ENCODE results near the gene UMOD.

UMOD gene

DNA sequence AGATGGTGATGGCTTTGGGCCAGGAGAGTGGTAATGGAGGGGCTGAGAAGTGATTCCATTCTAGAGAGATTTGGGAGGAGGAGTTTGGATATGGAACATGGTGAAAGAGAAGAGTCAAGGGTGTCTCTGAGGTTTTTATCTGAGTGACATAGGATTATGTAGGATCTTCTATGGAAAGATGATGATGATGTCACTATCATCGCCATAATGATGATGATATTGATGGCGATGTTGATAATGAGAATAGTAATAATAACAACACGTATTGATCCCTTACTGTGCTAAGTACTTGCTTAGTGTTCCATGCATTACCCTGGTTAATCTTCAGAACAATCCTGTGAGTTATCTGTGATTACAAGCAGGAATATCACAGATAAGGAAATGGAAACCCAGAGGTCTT is 35.5 kb upstream of the UMOD start:
- no peak for DNase-seq
- TF ChIP-seq, protein P1, sequence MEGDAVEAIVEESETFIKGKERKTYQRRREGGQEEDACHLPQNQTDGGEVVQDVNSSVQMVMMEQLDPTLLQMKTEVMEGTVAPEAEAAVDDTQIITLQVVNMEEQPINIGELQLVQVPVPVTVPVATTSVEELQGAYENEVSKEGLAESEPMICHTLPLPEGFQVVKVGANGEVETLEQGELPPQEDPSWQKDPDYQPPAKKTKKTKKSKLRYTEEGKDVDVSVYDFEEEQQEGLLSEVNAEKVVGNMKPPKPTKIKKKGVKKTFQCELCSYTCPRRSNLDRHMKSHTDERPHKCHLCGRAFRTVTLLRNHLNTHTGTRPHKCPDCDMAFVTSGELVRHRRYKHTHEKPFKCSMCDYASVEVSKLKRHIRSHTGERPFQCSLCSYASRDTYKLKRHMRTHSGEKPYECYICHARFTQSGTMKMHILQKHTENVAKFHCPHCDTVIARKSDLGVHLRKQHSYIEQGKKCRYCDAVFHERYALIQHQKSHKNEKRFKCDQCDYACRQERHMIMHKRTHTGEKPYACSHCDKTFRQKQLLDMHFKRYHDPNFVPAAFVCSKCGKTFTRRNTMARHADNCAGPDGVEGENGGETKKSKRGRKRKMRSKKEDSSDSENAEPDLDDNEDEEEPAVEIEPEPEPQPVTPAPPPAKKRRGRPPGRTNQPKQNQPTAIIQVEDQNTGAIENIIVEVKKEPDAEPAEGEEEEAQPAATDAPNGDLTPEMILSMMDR (IDR thresholded peaks at IDR 0.05; ENCODE audit: low read depth, low read length), result no peak
- H3K4me3 ChIP-seq (ENCODE audit: low read depth, low read length), result no peak overlapping the region
- no peaks in the 10 kb centered on the region for H3K36me3 ChIP-seq
- no peak overlapping the region for H3K27ac ChIP-seq
- H3K9me3 ChIP-seq (ENCODE audit: severe bottlenecking), result no peaks in the 10 kb centered on the region
- peaks cover 70% of the 10 kb centered on the region for H3K27me3 ChIP-seq (ENCODE audit: insufficient read depth, low read depth, severe bottlenecking)

DNA sequence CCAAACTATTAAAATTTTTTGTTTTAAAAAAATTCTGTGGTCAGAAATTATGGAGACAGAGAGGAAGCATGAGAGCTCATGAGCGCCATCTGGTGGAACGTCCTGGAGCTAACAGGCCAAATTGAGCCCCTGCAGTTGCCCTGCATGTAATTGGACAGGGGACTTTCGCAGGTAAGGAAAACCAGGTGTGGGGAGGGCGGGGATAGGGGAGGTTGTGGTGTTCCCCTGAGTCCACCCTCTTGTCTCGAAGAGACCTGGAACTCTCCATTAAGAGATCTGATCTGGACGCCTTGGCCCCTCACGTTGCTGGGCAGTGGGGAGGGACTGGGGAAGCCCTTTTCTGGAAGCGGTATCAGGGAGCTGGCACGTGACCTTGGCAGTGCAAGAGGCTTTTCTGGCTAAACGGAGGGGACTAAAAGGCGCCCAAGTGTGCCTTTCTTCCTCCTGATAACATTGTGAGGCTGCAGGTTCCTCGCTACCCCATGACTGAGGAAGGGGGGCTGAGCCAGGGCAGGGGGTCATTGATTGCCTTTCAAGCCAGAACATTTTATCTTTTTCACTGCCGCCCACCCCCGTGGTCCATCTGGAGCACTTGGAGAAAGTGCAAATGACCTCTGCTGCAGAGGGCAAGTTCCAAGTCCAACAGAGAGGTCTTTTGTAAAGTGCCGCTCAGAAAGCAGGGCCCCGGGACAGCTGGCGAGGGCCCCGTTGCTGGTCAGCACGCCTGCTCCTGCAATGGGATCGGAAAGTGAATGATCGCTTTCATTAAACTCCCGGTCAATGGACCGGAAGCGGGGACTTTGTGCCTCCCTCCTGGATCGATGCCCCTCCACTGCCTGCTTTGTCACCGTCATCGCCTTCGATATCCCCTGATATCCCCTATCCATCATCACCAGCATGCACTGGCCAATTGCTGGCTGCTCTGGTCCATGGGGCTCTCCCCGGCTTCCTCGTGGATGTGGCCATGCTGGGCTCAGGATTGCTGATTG is 33.6 kb upstream of the UMOD start:
- DNase-seq, result peak; percentile 49
- Histone ChIP-seq H3K4me3 (ENCODE audit: low read depth, low read length) (no peak overlapping the region), H3K27ac (no peak overlapping the region), H3K9me3 (ENCODE audit: severe bottlenecking) (no peaks in the 10 kb centered on the region), H3K36me3 (no peaks in the 10 kb centered on the region), H3K27me3 (ENCODE audit: insufficient read depth, low read depth, severe bottlenecking) (peaks cover 69% of the 10 kb centered on the region)
- TF ChIP-seq, protein P1 (IDR thresholded peaks at IDR 0.05; ENCODE audit: low read depth, low read length), result peak; percentile 78

DNA sequence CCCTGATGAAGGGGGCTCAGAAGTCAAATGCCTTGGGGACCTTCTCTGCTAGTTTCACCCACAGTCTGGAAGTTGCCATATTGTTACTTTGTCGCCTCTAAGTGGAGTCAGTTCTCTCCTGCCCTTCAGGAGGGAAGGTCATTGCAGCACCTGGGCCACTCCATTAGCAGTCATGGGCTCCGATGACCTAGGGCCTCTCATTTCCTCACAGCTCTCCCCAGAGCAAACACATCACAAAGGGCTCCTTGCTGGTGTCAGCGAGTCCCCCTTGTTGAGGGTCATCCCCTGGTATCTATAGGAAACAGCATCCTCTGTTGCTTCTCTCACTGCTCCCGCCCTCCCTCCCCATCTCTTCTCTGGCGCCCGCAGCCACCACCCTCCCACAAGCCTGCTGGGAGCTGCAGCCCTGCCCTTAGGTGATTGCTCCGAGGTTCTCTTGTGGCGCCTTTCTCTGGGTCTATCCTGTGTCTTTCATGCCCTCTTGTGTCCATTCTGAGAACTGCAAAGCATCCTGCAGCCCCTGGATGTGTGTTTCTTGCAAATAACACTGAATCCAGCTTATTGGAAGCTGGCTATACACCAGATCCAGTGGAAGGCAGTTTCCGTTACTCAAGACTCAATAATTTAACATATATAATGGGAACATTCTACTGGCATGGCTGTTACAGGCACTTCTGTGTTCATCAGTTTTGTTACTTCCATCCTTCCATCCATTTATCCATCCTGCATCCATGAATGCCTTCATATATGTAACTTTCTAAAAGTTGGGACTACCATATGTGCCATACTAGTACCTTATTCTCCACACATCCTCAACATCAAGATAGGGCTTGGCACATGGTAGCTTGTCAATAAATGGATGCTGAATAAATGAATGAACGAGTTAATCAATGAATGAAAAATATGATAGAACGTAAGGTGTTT is 30.9 kb upstream of the UMOD start:
- peak; percentile 67 for DNase-seq
- Histone ChIP-seq H3K27ac (no peak overlapping the region), H3K36me3 (no peaks in the 10 kb centered on the region), H3K4me3 (ENCODE audit: low read depth, low read length) (no peak overlapping the region), H3K9me3 (ENCODE audit: severe bottlenecking) (no peaks in the 10 kb centered on the region), H3K27me3 (ENCODE audit: insufficient read depth, low read depth, severe bottlenecking) (peaks cover 66% of the 10 kb centered on the region)
- TF ChIP-seq, protein P1 (IDR thresholded peaks at IDR 0.05; ENCODE audit: low read depth, low read length), result peak; percentile 80

DNA sequence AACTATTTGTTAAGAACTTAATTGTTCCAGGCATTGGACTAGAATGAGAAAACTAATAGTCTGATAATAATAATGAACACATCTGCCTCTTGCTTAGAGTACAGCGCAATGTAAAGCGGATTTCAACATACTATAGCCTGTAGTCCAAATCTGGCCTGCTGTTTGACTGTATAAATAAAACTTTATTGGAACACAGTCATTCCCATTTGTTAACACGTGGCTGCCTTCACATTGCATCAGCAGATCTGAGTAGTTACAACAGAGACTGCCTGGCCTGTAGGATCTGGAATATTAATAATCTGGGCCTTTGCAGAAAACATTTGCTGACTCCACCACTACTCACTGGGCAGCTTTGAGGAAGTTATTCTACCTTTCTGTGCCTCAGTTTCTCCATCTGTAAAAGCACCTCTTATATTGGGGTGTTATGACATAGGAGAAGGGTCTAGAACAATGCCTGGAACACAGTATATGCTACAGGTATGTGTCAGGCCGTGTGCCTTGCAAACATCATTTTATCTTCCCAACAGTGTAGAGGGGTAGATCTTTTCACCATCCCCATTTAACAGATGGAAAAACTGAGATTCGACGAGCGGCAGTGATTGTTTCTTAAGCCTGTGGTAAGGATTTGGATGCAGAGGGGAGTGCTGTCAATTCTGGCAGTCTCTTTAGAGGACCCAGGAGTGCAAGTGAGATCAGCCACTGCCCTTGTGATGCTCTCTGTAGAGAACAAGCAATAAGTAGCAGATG is 29.9 kb upstream of the UMOD start:
- H3K9me3 ChIP-seq (ENCODE audit: severe bottlenecking), result no peaks in the 10 kb centered on the region
- no peak overlapping the region for H3K4me3 ChIP-seq (ENCODE audit: low read depth, low read length)
- peaks cover 62% of the 10 kb centered on the region for H3K27me3 ChIP-seq (ENCODE audit: insufficient read depth, low read depth, severe bottlenecking)
- TF ChIP-seq, protein P1 (IDR thresholded peaks at IDR 0.05; ENCODE audit: low read depth, low read length), result no peak
- no peak overlapping the region for H3K27ac ChIP-seq
- no peaks in the 10 kb centered on the region for H3K36me3 ChIP-seq
- DNase-seq, result no peak

DNA sequence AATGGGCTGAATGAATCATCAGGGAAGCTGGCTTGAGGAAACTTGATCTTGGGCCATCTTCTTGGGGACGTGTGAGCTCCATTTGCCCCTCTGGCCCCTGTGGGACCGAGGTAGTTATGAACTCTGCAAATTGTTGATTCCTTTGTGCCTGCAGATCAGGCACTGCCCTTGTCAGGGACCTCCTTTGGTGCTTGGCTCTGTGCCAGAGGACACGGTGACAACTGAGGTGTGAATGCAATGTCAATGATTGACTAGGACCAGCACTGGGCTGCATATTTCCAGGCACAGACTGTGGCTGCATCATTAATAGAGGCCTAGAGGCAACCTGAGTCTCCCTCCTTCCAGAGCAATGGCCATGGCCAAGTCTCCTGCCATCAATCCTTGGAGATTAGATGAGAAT is 28.3 kb upstream of the UMOD start:
- Histone ChIP-seq H3K4me3 (ENCODE audit: low read depth, low read length) (no peak overlapping the region), H3K27me3 (ENCODE audit: insufficient read depth, low read depth, severe bottlenecking) (peaks cover 64% of the 10 kb centered on the region), H3K9me3 (ENCODE audit: severe bottlenecking) (no peaks in the 10 kb centered on the region), H3K27ac (no peak overlapping the region), H3K36me3 (no peaks in the 10 kb centered on the region)
- DNase-seq, result no peak
- TF ChIP-seq, protein P1 (IDR thresholded peaks at IDR 0.05; ENCODE audit: low read depth, low read length), result no peak
